Activated T-helper 2 cell treated with anti-CD3 and anti-CD28 coated beads, Interferon-gamma antibody, Interleukin-2, Interleukin-4, amounts not matched to agents 10 μg/mL and 5 μg/mL and 100 μg/mL, durations not matched to agents 14 hours and 24 hours and 36 hours (primary cell): ENCODE measurements around the gene SLC12A3. TPM values are rescaled to one million over a fixed set of nuclear protein-coding genes. Genes with fewer than 3 reads are reported as not detected.

Experiments
- DNase-seq: peaks from one replicate; pipeline ENCODE4 v3.0.0; 2021; ENCODE audit warnings: low spot score
- H3K27ac Mint-ChIP-seq: one replicate; pipeline ENCODE4 v1.8.0; 2021; ENCODE audit warnings: mixed read lengths
- H3K27me3 Mint-ChIP-seq: one replicate; pipeline ENCODE4 v1.8.0; 2021; ENCODE audit warnings: low read depth, mixed read lengths
- H3K36me3 Mint-ChIP-seq: one replicate; pipeline ENCODE4 v1.8.0; 2021; ENCODE audit warnings: low read depth, mixed read lengths
- H3K4me1 Mint-ChIP-seq: one replicate; pipeline ENCODE4 v1.8.0; 2021; ENCODE audit warnings: low read depth, mixed read lengths
- H3K4me3 Mint-ChIP-seq: one replicate; pipeline ENCODE4 v1.8.0; 2021; ENCODE audit warnings: low read depth, mild to moderate bottlenecking, moderate library complexity, mixed read lengths
- H3K9me3 Mint-ChIP-seq: one replicate; pipeline ENCODE4 v1.8.0; 2021; ENCODE audit warnings: mixed read lengths
- intact Hi-C: fragments of 100-400 bp; cut with micrococcal nuclease; formaldehyde crosslinking; loops from one replicate; pipeline ENCODE4 v1.15.1; 2023
- total RNA-seq: library from RNA; stranded (reverse); gene quantifications from 2 replicates; pipeline ENCODE4 v1.2.3, GENCODE V29; 2022

Gene SLC12A3
- total RNA-seq, 1 donor from 2014 or later, result not detected

DNA sequence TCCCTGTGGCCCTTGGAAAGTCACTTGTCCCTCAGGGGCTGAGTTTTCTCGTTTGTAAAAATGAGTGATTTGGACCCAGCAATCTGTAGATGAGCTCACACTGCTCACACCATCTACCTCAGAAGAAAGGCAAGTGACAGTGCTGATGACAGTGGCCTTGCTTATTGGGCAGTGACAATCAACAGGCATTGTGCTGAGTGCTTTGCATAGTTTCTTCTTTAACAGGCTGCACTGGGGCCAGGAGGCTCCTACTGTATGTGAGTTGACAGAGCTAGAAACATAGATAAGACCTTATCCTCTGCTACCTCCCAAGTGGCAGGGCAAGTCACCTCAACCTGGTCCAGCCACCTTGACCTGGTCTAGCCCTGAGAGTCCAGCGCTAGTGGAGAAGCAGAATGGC is 29.7 kb upstream of the SLC12A3 start:
- H3K4me1 Mint-ChIP-seq, result peaks cover 13% of the 10 kb centered on the region
- H3K9me3 Mint-ChIP-seq, result no peaks in the 10 kb centered on the region
- no peak overlapping the region for H3K4me3 Mint-ChIP-seq
- H3K36me3 Mint-ChIP-seq, result peaks cover 69% of the 10 kb centered on the region
- DNase-seq, result no peak
- no peaks in the 10 kb centered on the region for H3K27me3 Mint-ChIP-seq
- H3K27ac Mint-ChIP-seq, result no peak overlapping the region
- intact Hi-C loops, result no loop called here

- H3K4me1 Mint-ChIP-seq, result peaks cover 13% of the 10 kb centered on the region
- no peak overlapping the region for H3K27ac Mint-ChIP-seq
- DNase-seq, result no peak
- intact Hi-C loops, result no loop called here
- no peaks in the 10 kb centered on the region for H3K27me3 Mint-ChIP-seq
- peaks cover 63% of the 10 kb centered on the region for H3K36me3 Mint-ChIP-seq
- H3K9me3 Mint-ChIP-seq, result no peaks in the 10 kb centered on the region
- no peak overlapping the region for H3K4me3 Mint-ChIP-seq
Measured at GRCh38 chr16:56836410-56837230, 28.4 kb upstream of the SLC12A3 start.

- H3K4me1 Mint-ChIP-seq, result no peaks in the 10 kb centered on the region
- no peak for DNase-seq
- H3K27me3 Mint-ChIP-seq, result no peaks in the 10 kb centered on the region
- H3K9me3 Mint-ChIP-seq, result no peaks in the 10 kb centered on the region
- H3K36me3 Mint-ChIP-seq, result peaks cover 59% of the 10 kb centered on the region
- intact Hi-C loops, result no loop called here
- no peak overlapping the region for H3K27ac Mint-ChIP-seq
- no peak overlapping the region for H3K4me3 Mint-ChIP-seq
Measured at GRCh38 chr16:56838622-56839337, 26.2 kb upstream of the SLC12A3 start.

DNA sequence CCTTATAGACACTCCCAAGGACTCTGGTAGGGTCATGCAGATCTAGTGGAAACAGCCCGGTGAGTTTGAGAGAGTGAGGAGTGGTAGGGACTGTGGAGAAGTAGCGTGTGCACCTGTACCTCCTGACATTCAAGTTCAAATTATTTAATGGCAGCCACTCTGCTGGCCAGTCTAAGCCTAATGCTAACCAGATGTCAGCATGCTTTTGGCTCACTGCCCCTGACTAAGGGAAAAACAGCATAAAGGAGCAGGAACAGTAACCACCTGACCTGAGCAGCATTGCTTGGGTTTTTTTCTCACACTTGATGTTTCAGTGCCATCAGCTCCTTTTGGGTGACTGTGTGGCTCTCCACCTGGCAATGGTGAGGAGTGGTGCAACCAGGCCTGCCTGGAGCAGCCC is 23.8 kb upstream of the SLC12A3 start:
- H3K27me3 Mint-ChIP-seq, result no peaks in the 10 kb centered on the region
- DNase-seq, result no peak
- no peak overlapping the region for H3K4me3 Mint-ChIP-seq
- intact Hi-C loops, result no loop called here
- H3K27ac Mint-ChIP-seq, result no peak overlapping the region
- H3K9me3 Mint-ChIP-seq, result no peaks in the 10 kb centered on the region
- H3K4me1 Mint-ChIP-seq, result no peaks in the 10 kb centered on the region
- H3K36me3 Mint-ChIP-seq, result peaks cover 61% of the 10 kb centered on the region

DNA sequence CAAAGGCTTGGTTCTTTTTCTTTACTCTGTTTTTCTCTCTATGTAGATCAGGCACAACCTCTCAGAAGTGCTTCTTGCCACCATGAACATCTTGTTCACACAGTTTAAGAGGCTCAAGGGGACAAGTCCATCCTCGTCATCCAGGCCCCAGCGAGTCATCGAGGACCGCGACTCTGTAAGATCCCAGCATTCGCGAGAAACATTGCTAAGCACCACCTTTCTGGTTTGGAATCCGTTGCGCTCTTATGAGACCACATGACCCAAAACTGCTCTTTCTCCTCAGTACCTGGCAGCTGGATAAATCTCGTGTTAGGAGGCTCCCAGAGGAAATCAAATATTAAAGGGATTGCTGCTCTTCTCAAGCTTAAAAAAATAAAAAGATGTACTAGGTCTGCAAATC is 23.3 kb upstream of the SLC12A3 start:
- H3K4me3 Mint-ChIP-seq, result no peak overlapping the region
- H3K4me1 Mint-ChIP-seq, result no peaks in the 10 kb centered on the region
- no peaks in the 10 kb centered on the region for H3K27me3 Mint-ChIP-seq
- no peak for DNase-seq
- H3K36me3 Mint-ChIP-seq, result peaks cover 57% of the 10 kb centered on the region
- intact Hi-C loops, result no loop called here
- H3K9me3 Mint-ChIP-seq, result no peaks in the 10 kb centered on the region
- no peak overlapping the region for H3K27ac Mint-ChIP-seq

- Mint-ChIP-seq H3K4me1 (peaks cover 4% of the 10 kb centered on the region), H3K27ac (no peak overlapping the region), H3K36me3 (peaks cover 54% of the 10 kb centered on the region), H3K4me3 (no peak overlapping the region), H3K27me3 (no peaks in the 10 kb centered on the region), H3K9me3 (no peaks in the 10 kb centered on the region)
- no peak for DNase-seq
- intact Hi-C loops, result no loop called here
Measured at GRCh38 chr16:56842133-56842532, 22.9 kb upstream of the SLC12A3 start.

- H3K4me1 Mint-ChIP-seq, result peaks cover 22% of the 10 kb centered on the region
- no peaks in the 10 kb centered on the region for H3K9me3 Mint-ChIP-seq
- no peak for DNase-seq
- H3K27me3 Mint-ChIP-seq, result no peaks in the 10 kb centered on the region
- intact Hi-C loops, result no loop called here
- no peak overlapping the region for H3K27ac Mint-ChIP-seq
- no peak overlapping the region for H3K4me3 Mint-ChIP-seq
- peaks cover 48% of the 10 kb centered on the region for H3K36me3 Mint-ChIP-seq
Measured at GRCh38 chr16:56844056-56844455, 21.0 kb upstream of the SLC12A3 start.

GRCh38 chr16:56847173-56847910 is 17.7 kb upstream of the SLC12A3 start:
- Mint-ChIP-seq H3K4me1 (peaks cover 25% of the 10 kb centered on the region), H3K4me3 (no peak overlapping the region), H3K9me3 (no peaks in the 10 kb centered on the region), H3K27me3 (no peaks in the 10 kb centered on the region), H3K27ac (peak overlapping the region; percentile 40), H3K36me3 (peaks cover 30% of the 10 kb centered on the region)
- no peak for DNase-seq
- intact Hi-C loops, result no loop called here

DNA sequence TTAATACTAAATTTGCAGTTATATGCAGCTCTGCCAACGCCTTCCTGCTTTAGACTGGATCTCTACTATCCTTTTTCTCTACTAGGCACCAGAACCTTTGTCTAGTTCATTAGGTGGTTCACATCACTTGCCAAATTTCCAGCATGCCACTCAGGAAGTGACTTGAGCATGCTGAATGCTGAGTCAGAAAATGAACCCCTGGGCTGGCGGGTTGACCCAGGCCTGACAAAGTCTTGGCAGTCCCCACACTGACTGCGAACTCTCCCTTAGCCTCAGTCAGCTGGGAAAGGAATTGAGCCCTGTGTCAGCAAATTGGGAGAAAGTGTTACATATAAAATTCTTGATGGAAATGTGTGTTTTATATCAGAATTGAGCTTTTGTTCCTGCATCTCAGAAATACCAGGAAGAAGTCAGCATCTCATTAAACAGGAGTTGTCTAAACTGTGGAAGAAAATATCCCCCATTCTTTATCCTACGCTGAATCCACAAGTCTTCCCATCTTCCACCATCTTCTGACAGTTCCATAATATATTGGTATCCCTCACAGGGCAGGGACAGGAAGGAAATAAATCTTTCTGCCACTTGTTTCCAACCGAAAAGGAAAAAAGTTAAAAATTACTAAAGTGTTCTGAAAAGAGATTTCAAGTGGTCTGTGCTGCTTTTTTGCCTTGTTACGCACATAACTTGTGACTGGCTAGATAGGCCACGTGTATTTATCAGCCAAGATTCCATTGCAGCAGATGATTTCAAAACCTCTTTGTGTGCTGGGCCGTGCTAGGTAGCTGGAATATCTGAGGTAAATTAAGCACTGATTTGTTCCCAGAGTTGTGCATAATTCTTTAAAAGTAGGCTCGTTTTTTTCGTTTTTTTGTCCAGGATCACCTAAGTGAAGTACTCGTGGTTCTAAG is 16.7 kb upstream of the SLC12A3 start:
- Mint-ChIP-seq H3K27me3 (no peaks in the 10 kb centered on the region), H3K36me3 (peaks cover 25% of the 10 kb centered on the region), H3K9me3 (no peaks in the 10 kb centered on the region), H3K4me3 (no peak overlapping the region), H3K27ac (peak overlapping the region; percentile 7), H3K4me1 (peaks cover 25% of the 10 kb centered on the region)
- DNase-seq, result no peak
- intact Hi-C loops, result no loop called here

DNA sequence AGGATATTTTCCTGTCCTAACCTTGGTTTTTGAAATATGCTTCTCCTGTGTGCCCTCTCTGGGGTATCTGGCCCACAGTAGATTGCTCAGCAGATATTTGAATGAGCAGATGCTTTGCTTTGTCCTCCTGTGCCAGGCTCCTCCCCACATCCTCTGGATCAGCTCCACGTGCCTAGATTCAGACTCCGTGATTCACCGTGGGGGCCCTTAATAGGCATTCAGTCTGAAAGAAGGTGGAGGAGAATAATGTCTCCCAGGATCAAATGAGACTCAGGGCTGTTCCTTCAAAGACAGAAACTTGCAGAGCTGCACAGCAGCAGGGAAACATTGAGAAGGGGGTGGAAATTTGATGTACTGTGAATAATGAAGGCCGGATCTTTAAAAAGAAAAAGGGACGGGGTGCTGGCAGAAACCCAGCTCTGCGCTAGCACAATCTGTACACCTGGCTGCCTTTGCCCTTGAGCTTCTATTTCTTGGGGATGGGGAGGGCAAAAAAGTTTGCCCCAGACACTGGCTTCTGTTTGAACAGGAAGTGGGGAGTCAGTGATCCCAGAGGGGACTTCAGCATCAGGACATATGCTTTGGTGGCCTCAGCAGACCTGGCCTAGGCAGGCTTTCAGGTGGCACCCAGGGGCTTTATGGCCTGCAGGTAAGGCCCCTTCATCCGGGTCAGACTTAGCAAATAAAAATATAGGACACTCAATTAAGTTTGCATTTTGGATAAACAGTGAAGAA is 15.9 kb upstream of the SLC12A3 start:
- Mint-ChIP-seq H3K4me1 (peaks cover 25% of the 10 kb centered on the region), H3K27ac (no peak overlapping the region), H3K36me3 (peaks cover 18% of the 10 kb centered on the region), H3K4me3 (no peak overlapping the region), H3K27me3 (no peaks in the 10 kb centered on the region), H3K9me3 (no peaks in the 10 kb centered on the region)
- intact Hi-C loops, result no loop called here
- DNase-seq, result no peak

GRCh38 chr16:56849690-56850680 is 15.0 kb upstream of the SLC12A3 start:
- intact Hi-C loops, result no loop called here
- no peak overlapping the region for H3K4me3 Mint-ChIP-seq
- no peak for DNase-seq

More at GRCh38 chr16:56849690-56850680, 15.0 kb upstream of the SLC12A3 start:
- peaks cover 13% of the 10 kb centered on the region for H3K36me3 Mint-ChIP-seq
- peaks cover 25% of the 10 kb centered on the region for H3K4me1 Mint-ChIP-seq
- H3K27me3 Mint-ChIP-seq, result no peaks in the 10 kb centered on the region
- no peak overlapping the region for H3K27ac Mint-ChIP-seq
- no peaks in the 10 kb centered on the region for H3K9me3 Mint-ChIP-seq
